Astrocyte of the cerebellum (primary cell): ENCODE data around the gene KRTAP7-1.

ENCODE experiments used
- DNase-seq: peaks from one replicate; pipeline ENCODE4 v3.0.0-alpha.2; 2011; ENCODE audit warnings: low read depth
- H3K4me3 ChIP-seq: 2 replicates; pipeline ENCODE4 v1.5.1; 2011; ENCODE audit warnings: mild to moderate bottlenecking, low read depth, low read length, moderate library complexity
- in situ Hi-C: cut with HindIII; loops from 2 replicates; pipeline ENCODE4 v1.10.0; 2017; ENCODE audit warnings: low sequenced_read_pairs
- TF ChIP-seq, protein P1 (sequence below): IDR thresholded peaks from 2 replicates; pipeline ENCODE4 v1.5.1; 2012; ENCODE audit warnings: low read length, low read depth, moderate library complexity, mild to moderate bottlenecking; ENCODE audit errors: missing control alignments

Gene KRTAP7-1

DNA sequence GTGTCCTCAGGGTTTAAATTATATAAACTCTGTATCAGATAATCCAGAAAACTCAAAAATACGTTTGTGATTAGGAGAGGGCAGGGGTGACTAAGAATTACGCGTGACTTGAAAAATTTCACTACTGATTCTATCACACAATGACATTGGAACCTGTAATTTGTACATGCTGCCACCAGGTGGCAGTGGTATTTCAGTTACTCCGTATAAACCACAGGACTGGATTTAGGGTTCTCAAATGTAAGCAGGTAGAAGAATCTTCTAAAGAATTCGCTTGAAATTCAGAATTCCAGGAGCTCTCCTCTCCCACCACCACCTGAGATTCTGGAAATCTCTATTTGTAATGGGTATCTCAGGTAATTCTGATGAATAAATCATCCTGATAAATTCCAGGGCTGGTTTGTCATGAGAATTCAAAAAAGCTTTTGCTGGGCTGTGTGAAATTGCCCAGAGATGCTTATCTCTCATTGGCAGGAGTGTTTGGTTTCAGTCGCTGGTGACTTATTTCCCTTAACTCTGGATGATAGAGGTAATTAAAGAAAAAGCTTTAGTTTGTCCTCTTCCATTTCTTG, 1.7 kb upstream of the KRTAP7-1 start:
- in situ Hi-C loops: no loop called here
- H3K4me3 ChIP-seq: no peak overlapping the region
- DNase-seq: no peak

DNA sequence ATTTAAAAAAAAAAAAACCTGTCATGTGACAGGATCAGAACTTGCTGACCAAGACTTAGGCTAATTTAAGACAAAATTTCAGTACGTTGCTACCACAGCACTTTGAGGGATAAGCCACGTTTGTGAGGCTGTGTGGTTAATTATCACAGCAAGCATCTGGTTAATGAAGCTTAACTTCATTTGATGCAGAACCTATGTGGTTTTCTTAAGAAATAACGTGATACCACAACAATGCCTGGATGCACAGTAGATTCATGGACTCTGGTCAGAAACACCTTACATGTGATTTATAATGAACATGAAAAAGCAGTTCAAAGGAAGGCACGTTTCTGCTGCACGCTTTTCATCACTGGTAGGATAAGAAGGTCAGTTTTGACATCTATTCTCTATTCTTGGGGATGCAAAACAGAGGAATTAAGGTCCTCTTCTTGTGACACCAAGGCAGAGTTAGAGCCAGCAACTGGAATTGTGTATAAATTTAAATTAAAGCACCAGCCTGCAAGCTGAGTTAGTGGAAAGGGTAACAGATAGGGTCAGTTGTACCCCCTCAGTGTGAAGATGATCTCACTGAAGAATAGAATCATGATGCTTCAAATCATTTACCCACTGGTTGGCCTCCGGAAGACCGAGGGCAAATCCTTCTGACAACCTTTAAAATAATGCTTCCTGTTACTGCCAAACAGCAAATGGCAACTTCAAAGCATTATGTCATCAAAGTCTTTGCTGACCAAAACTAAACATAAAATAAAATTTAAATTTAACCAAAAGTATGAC, 10.5 kb downstream of the KRTAP7-1 start:
- TF ChIP-seq, protein P1, sequence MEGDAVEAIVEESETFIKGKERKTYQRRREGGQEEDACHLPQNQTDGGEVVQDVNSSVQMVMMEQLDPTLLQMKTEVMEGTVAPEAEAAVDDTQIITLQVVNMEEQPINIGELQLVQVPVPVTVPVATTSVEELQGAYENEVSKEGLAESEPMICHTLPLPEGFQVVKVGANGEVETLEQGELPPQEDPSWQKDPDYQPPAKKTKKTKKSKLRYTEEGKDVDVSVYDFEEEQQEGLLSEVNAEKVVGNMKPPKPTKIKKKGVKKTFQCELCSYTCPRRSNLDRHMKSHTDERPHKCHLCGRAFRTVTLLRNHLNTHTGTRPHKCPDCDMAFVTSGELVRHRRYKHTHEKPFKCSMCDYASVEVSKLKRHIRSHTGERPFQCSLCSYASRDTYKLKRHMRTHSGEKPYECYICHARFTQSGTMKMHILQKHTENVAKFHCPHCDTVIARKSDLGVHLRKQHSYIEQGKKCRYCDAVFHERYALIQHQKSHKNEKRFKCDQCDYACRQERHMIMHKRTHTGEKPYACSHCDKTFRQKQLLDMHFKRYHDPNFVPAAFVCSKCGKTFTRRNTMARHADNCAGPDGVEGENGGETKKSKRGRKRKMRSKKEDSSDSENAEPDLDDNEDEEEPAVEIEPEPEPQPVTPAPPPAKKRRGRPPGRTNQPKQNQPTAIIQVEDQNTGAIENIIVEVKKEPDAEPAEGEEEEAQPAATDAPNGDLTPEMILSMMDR: no peak
- in situ Hi-C loops: no loop called here
- H3K4me3 ChIP-seq: no peak overlapping the region
- DNase-seq: no peak

More for the DNA sequence above, 1.7 kb upstream of the KRTAP7-1 start:
- TF ChIP-seq, protein P1: peak; percentile 22

DNA sequence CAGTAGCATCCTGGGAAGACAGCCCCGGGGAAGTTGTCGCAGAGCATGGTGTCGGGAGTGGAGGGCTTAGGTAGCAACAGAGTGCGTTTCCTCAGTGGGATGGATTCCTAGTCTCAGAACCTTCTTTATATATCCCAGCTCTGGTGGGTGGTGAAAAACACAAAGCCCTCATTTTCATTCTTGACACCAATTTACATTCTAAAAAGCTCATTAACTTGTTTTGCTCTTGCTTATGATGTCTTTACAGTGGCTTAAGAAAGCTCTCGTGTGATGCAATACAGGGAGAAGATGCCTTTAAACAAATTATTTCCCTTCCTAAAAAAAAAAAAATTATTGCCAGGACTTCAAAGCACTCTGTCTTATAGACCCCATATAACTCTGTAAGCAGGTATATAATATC, 16.4 kb downstream of the KRTAP7-1 start, which contains the start of gene KRTAP8-1:
Gene KRTAP8-1 (minus strand): TSS at position 101 of the 400 bp plus-strand sequence. CDS start 54 bp downstream, at position 47.
- in situ Hi-C loops: no loop called here
- TF ChIP-seq, protein P1: no peak
- no peak within 1 kb of the TSS for H3K4me3 ChIP-seq
- DNase-seq: no peak

DNA sequence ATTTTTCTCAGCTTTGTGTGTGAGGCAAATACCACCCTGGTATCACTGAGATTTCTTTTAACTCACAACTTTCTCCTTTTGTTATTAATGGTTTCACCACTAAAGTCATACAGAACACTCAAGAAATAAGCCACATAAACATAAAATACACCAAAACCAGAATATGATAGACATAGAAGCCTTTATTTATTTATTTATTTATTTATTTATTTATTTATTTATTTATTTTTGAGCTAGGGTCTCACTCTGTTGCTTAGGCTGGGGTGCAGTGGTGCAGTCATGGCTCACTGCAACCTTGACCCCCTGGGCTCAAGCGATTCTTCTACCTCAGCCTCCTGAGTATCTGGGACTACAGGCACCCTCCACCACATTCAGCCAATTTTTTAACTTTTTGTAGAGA, 29.0 kb downstream of the KRTAP7-1 start:
- in situ Hi-C loops: no loop called here
- TF ChIP-seq, protein P1: no peak
- H3K4me3 ChIP-seq: no peak overlapping the region
- no peak for DNase-seq

DNA sequence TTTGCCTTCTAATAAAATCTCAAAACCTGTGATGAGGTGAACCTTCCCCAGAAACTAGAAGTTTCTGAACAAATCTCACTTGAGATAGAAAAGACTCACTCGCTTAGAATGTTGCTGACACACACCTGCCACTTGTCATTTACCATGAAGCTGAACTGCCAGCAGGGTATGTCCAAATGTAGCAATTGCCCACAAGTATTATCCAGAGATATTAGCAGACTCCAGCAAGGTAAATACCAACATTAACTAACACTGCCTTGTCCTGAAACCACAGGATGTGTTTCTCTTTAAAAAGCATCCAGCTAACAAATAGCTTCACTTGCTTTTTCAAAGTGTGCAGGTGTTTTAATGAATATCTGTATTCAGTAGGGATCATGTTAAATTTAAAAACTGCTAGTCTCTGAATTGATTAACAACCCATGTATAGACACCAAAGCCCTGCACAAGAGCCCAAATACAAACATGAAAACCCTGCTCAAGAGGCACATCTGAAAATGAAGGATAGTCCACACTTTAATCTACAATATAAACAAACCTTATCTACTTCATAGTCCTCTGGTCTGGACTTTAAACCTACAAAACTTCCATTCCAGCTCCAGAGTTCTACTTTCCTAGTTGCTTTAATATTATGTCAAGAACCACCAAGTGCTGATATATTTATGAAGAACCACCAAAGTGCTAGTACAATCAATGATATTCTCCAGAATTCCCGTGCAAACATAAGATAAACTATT, 35.8 kb downstream of the KRTAP7-1 start:
- DNase-seq: no peak
- TF ChIP-seq, protein P1: no peak
- in situ Hi-C loops: no loop called here

DNA sequence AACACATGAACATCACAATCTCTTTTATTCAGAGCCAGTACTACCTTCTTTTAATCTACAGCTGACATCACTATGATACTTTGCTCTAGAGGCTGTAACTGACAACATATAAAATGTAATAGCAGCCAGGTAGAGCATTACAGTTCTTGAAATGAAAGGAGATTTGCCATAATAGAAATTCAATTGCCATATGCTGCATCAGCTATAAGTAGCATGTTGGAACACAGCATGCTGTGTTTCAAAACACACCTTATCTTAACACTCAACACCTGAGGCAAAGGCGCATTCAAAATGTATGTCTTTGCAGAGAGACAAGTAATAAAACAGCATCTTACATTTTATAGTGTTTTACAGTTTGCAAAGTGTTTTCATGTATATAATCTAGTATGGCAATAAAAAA, 50.3 kb downstream of the KRTAP7-1 start:
- in situ Hi-C loops: no loop called here
- DNase-seq: no peak
- TF ChIP-seq, protein P1: no peak
- H3K4me3 ChIP-seq: no peak overlapping the region

More for the DNA sequence above, 35.8 kb downstream of the KRTAP7-1 start:
- H3K4me3 ChIP-seq: no peak overlapping the region
